Panc1 (cell line): ENCODE results near the gene SYT1. TPM values are rescaled to one million over a fixed set of nuclear protein-coding genes. Genes with fewer than 3 reads are reported as not detected.

ENCODE experiments used
- ATAC-seq: fragments of 200-7000 bp; cut with Tn5 transposase; 2 replicates; pipeline ENCODE4 v1.9.1; 2020; ENCODE audit warnings: mild to moderate bottlenecking, moderate library complexity
- BruUV-seq: library from RNA; stranded (reverse); fragments of 400-500 nt; replicated peaks from 2 replicates; lab custom pipeline; 2021; lab: Mats Ljungman, UMichigan
- CTCF ChIA-PET: fragments of 300-600 bp; sonication (Branson Sonifier 250); formaldehyde crosslinking; loops from one replicate; lab custom pipeline; 2022; ENCODE audit warnings: antibody characterized with exemption; lab: Charles Lee
- POLR2A ChIA-PET: fragments of 300-600 bp; sonication (Branson Sonifier 250); formaldehyde crosslinking; loops from one replicate; lab custom pipeline; 2022; ENCODE audit warnings: antibody characterized with exemption; lab: Charles Lee
- DNase-seq: peaks from one replicate; pipeline ENCODE4 v3.0.0-alpha.2; 2010; ENCODE audit warnings: low read depth, low spot score
- H3K27ac ChIP-seq: 2 replicates; pipeline ENCODE4 v1.5.1; 2011; ENCODE audit warnings: mild to moderate bottlenecking, low read length, inconsistent platforms
- H3K27me3 ChIP-seq: fragments of 200-500 bp; sonication (Bioruptor generic); 2 replicates; pipeline ENCODE4 v1.6.0; 2014; ENCODE audit warnings: low read length, inconsistent platforms; ENCODE audit not compliant: control insufficient read depth, insufficient read depth
- H3K36me3 ChIP-seq: fragments of 200-500 bp; sonication (Bioruptor generic); 2 replicates; pipeline ENCODE4 v1.5.1; 2014; ENCODE audit warnings: inconsistent platforms, mild to moderate bottlenecking, low read length, moderate library complexity; ENCODE audit not compliant: control insufficient read depth, insufficient read depth
- H3K4me1 ChIP-seq: 2 replicates; pipeline ENCODE4 v1.5.1; 2011; ENCODE audit warnings: inconsistent platforms, mild to moderate bottlenecking, low read length, moderate library complexity; ENCODE audit not compliant: control insufficient read depth, insufficient read depth
- H3K4me3 ChIP-seq, 2 experiments: 2 replicates each; pipeline ENCODE4 v1.5.1; 2011 to 2012; ENCODE audit warnings: low read depth in 2 of 2, low read length in 2 of 2, mild to moderate bottlenecking in 2 of 2, inconsistent platforms in 1 of 2, moderate library complexity in 1 of 2
- H3K9me3 ChIP-seq: fragments of 200-500 bp; sonication (Bioruptor generic); 2 replicates; pipeline ENCODE4 v1.5.1; 2014; ENCODE audit warnings: low read depth, mild to moderate bottlenecking, inconsistent platforms, low read length, moderate library complexity; ENCODE audit not compliant: control insufficient read depth, insufficient read depth
- CTCF ChIP-seq: fragments of 450-650 bp; IDR thresholded peaks from 2 replicates; pipeline ENCODE4 v1.5.1; 2017; ENCODE audit warnings: mild to moderate bottlenecking
- POLR2AphosphoS5 ChIP-seq: IDR thresholded peaks from 2 replicates; pipeline ENCODE4 v1.6.1; 2012; ENCODE audit warnings: mild to moderate bottlenecking, low read depth, low read length, moderate library complexity
- REST ChIP-seq, 2 experiments: IDR thresholded peaks; 2 replicates each; pipeline ENCODE4 v1.6.1; 2011 to 2012; ENCODE audit warnings: low read depth in 2 of 2, control low read depth in 1 of 2, low read length in 1 of 2, mild to moderate bottlenecking in 1 of 2, moderate library complexity in 1 of 2; ENCODE audit not compliant: insufficient read depth in 1 of 2
- SIN3A ChIP-seq: IDR thresholded peaks from 2 replicates; pipeline ENCODE4 v1.6.1; 2012; ENCODE audit warnings: low read depth, mild to moderate bottlenecking, low read length, moderate library complexity, borderline replicate concordance; ENCODE audit not compliant: insufficient read depth
- TCF7L2 ChIP-seq: IDR thresholded peaks from 2 replicates; pipeline ENCODE4 v1.6.1; 2011; ENCODE audit warnings: mild to moderate bottlenecking, low read depth, low read length, inconsistent platforms
- in situ Hi-C: cut with HindIII; loops from 2 replicates; pipeline ENCODE4 v1.10.0; 2016; ENCODE audit warnings: low sequenced_read_pairs, low pct_unique_long_range_greater_than_20kb
- intact Hi-C: fragments of 100-400 bp; cut with micrococcal nuclease; formaldehyde crosslinking; loops from one replicate; pipeline ENCODE4 v1.10.0; 2022; ENCODE audit not compliant: unreplicated experiment
- total RNA-seq: library from RNA; stranded (reverse); gene quantifications from one replicate; pipeline ENCODE4 v1.2.1, GENCODE V29; 2021; ENCODE audit not compliant: unreplicated experiment

The SYT1 gene
- total RNA-seq, 1 experiment from 2014 or later: 3.0 TPM

- H3K27me3 ChIP-seq: no peaks in the 10 kb centered on the region
- DNase-seq: no peak
- ChIA-PET POLR2A (no interaction called here), CTCF (no interaction called here)
- H3K36me3 ChIP-seq: no peaks in the 10 kb centered on the region
- no peaks in the 10 kb centered on the region for H3K9me3 ChIP-seq
- no peak overlapping the region for H3K27ac ChIP-seq
- no TSS peak for BruUV-seq
- H3K4me3 ChIP-seq: no peak overlapping the region
- no peak for TF ChIP-seq TCF7L2
- TF ChIP-seq REST (IDR thresholded peaks at IDR 0.05; ENCODE audit: insufficient read depth in 1 of 2, low read depth in 2 of 2, low read length in 1 of 2): no peak
- no peak for TF ChIP-seq POLR2AphosphoS5
- no peak for TF ChIP-seq SIN3A
- TF ChIP-seq CTCF: no peak
- in situ Hi-C loops (no loop called here), intact Hi-C loops (no loop called here)
- H3K4me1 ChIP-seq: no peaks in the 10 kb centered on the region
- no peak for ATAC-seq
These were observed 155.5 kb downstream of the SYT1 start for GRCh38 chr12:79020106-79020505.

- Histone ChIP-seq H3K27me3 (no peaks in the 10 kb centered on the region), H3K4me3 (no peak overlapping the region), H3K36me3 (no peaks in the 10 kb centered on the region), H3K9me3 (no peaks in the 10 kb centered on the region), H3K4me1 (no peaks in the 10 kb centered on the region), H3K27ac (no peak overlapping the region)
- DNase-seq: no peak
- POLR2A ChIA-PET: no interaction called here
- no TSS peak for BruUV-seq
- CTCF ChIA-PET: no interaction called here
- no peak for ATAC-seq
- intact Hi-C loops (no loop called here), in situ Hi-C loops (no loop called here)
- TF ChIP-seq CTCF (no peak), REST (IDR thresholded peaks at IDR 0.05; ENCODE audit: insufficient read depth in 1 of 2, low read depth in 2 of 2, low read length in 1 of 2) (no peak), POLR2AphosphoS5 (no peak), TCF7L2 (no peak), SIN3A (no peak)
These were observed 156.4 kb downstream of the SYT1 start for GRCh38 chr12:79021021-79021420.
